HEK293 (cell line): ENCODE measurements around the gene VWA3B.

ENCODE experiments used
- CTCF ChIA-PET: fragments of 350-600 bp; formaldehyde crosslinking; extraction: SDS; loops from one replicate; lab custom pipeline; 2021; ENCODE audit warnings: antibody characterized with exemption; lab: Yijun Ruan, JAX
- POLR2A ChIA-PET: fragments of 300-600 bp; formaldehyde crosslinking; extraction: SDS; loops from one replicate; lab custom pipeline; 2020; ENCODE audit warnings: antibody characterized with exemption, inconsistent platforms; lab: Yijun Ruan, JAX
- H3K27ac ChIP-seq: fragments of 200-500 bp; sonication (Bioruptor generic); 2 replicates; pipeline ENCODE4 v1.5.1; 2014; ENCODE audit warnings: low read depth, low read length, control low read depth, inconsistent platforms; ENCODE audit errors: extremely low read depth
- H3K36me3 ChIP-seq, 2 experiments: fragments of 200-500 bp in 1 of 2; sonication (Bioruptor generic) in 1 of 2; 1 replicate in 1 of 2; 2 replicates in 1 of 2; pipeline ENCODE4 v1.5.1; 2014 to 2017; ENCODE audit warnings: inconsistent platforms in 2 of 2, low read length in 2 of 2; ENCODE audit not compliant: control insufficient read depth in 2 of 2, insufficient read depth in 1 of 2
- H3K4me1 ChIP-seq: fragments of 200-500 bp; sonication (Bioruptor generic); 2 replicates; pipeline ENCODE4 v1.5.1; 2014; ENCODE audit warnings: mild to moderate bottlenecking, low read length, inconsistent platforms; ENCODE audit not compliant: control insufficient read depth, insufficient read depth
- H3K4me3 ChIP-seq: 2 replicates; pipeline ENCODE4 v1.5.1; 2011; ENCODE audit warnings: low read depth, mild to moderate bottlenecking, control low read depth, low read length, moderate library complexity
- H3K9me3 ChIP-seq: fragments of 200-500 bp; sonication (Bioruptor generic); 2 replicates; pipeline ENCODE4 v1.5.1; 2014; ENCODE audit warnings: low read depth, low read length, inconsistent platforms; ENCODE audit not compliant: control insufficient read depth, insufficient read depth
- IKZF3 ChIP-seq: fragments of 450-650 bp; IDR thresholded peaks from 2 replicates; pipeline ENCODE4 v1.5.0; 2018; ENCODE audit warnings: missing biosample characterization, mild to moderate bottlenecking, missing genetic modification characterization, moderate library complexity
- INSM2 ChIP-seq: fragments of 450-650 bp; formaldehyde crosslinking; IDR thresholded peaks from 2 replicates; pipeline ENCODE4 v1.5.1; 2016; ENCODE audit warnings: missing biosample characterization, missing genetic modification characterization
- KLF1 ChIP-seq: fragments of 450-650 bp; formaldehyde crosslinking; IDR thresholded peaks from 2 replicates; pipeline ENCODE4 v1.5.1; 2016; ENCODE audit warnings: missing biosample characterization, missing genetic modification characterization
- PRDM10 ChIP-seq: fragments of 450-650 bp; formaldehyde crosslinking; IDR thresholded peaks from 2 replicates; pipeline ENCODE4 v1.5.1; 2016; ENCODE audit warnings: missing biosample characterization, missing genetic modification characterization
- REPIN1 ChIP-seq: fragments of 450-650 bp; formaldehyde crosslinking; IDR thresholded peaks from 2 replicates; pipeline ENCODE4 v1.5.1; 2017; ENCODE audit warnings: missing biosample characterization, missing genetic modification characterization, low read depth
- SCRT1 ChIP-seq: fragments of 450-650 bp; formaldehyde crosslinking; IDR thresholded peaks from 2 replicates; pipeline ENCODE4 v1.5.1; 2016; ENCODE audit warnings: missing biosample characterization, missing genetic modification characterization, borderline replicate concordance
- SETDB1 ChIP-seq: IDR thresholded peaks from one replicate; pipeline ENCODE4 v1.6.1; 2017; ENCODE audit warnings: mild to moderate bottlenecking, low read length, moderate library complexity, mixed read lengths; ENCODE audit not compliant: insufficient read length
- WT1 ChIP-seq: fragments of 450-650 bp; formaldehyde crosslinking; IDR thresholded peaks from 2 replicates; pipeline ENCODE4 v1.5.1; 2016; ENCODE audit warnings: missing biosample characterization, missing genetic modification characterization
- ZNF140 ChIP-seq: fragments of 450-650 bp; formaldehyde crosslinking; IDR thresholded peaks from 2 replicates; pipeline ENCODE4 v1.5.1; 2016; ENCODE audit warnings: missing biosample characterization, missing genetic modification characterization
- ZNF16 ChIP-seq: fragments of 450-650 bp; formaldehyde crosslinking; IDR thresholded peaks from 2 replicates; pipeline ENCODE4 v1.5.1; 2016; ENCODE audit warnings: low read depth, missing biosample characterization, missing genetic modification characterization
- ZNF169 ChIP-seq: fragments of 450-650 bp; formaldehyde crosslinking; IDR thresholded peaks from 2 replicates; pipeline ENCODE4 v1.5.1; 2016; ENCODE audit warnings: missing biosample characterization, missing genetic modification characterization
- ZNF175 ChIP-seq: fragments of 450-650 bp; formaldehyde crosslinking; IDR thresholded peaks from 2 replicates; pipeline ENCODE4 v1.5.1; 2016; ENCODE audit warnings: missing biosample characterization, missing genetic modification characterization
- ZNF18 ChIP-seq: fragments of 450-650 bp; formaldehyde crosslinking; IDR thresholded peaks from 2 replicates; pipeline ENCODE4 v1.5.1; 2016; ENCODE audit warnings: missing biosample characterization, missing genetic modification characterization
- ZNF2 ChIP-seq: fragments of 450-650 bp; formaldehyde crosslinking; IDR thresholded peaks from 2 replicates; pipeline ENCODE4 v1.5.1; 2016; ENCODE audit warnings: missing biosample characterization, missing genetic modification characterization
- ZNF214 ChIP-seq: fragments of 450-650 bp; formaldehyde crosslinking; IDR thresholded peaks from 2 replicates; pipeline ENCODE4 v1.5.1; 2017; ENCODE audit warnings: missing biosample characterization, mild to moderate bottlenecking, missing genetic modification characterization, borderline replicate concordance
- ZNF221 ChIP-seq: fragments of 450-650 bp; formaldehyde crosslinking; IDR thresholded peaks from 2 replicates; pipeline ENCODE4 v1.5.1; 2017; ENCODE audit warnings: missing biosample characterization, missing genetic modification characterization, borderline replicate concordance
- ZNF24 ChIP-seq: fragments of 450-650 bp; formaldehyde crosslinking; IDR thresholded peaks from 2 replicates; pipeline ENCODE4 v1.5.1; 2016; ENCODE audit warnings: missing biosample characterization, missing genetic modification characterization
- ZNF274 ChIP-seq, 2 experiments: fragments of 200-500 bp in 1 of 2; fragments of 450-650 bp in 1 of 2; sonication (Bioruptor generic) in 1 of 2; formaldehyde crosslinking in 1 of 2; IDR thresholded peaks; 2 replicates each; pipeline versions ENCODE4 v1.5.1 to v1.6.1; 2014 to 2016; ENCODE audit warnings: borderline replicate concordance in 1 of 2, inconsistent platforms in 1 of 2, low read length in 1 of 2, missing biosample characterization in 1 of 2, missing genetic modification characterization in 1 of 2
- ZNF398 ChIP-seq: fragments of 450-650 bp; formaldehyde crosslinking; IDR thresholded peaks from 2 replicates; pipeline ENCODE4 v1.5.1; 2017; ENCODE audit warnings: missing biosample characterization, missing genetic modification characterization
- ZNF404 ChIP-seq: fragments of 450-650 bp; formaldehyde crosslinking; IDR thresholded peaks from 2 replicates; pipeline ENCODE4 v1.5.1; 2017; ENCODE audit warnings: missing biosample characterization, missing genetic modification characterization
- ZNF433 ChIP-seq: fragments of 450-650 bp; formaldehyde crosslinking; IDR thresholded peaks from 2 replicates; pipeline ENCODE4 v1.5.1; 2016; ENCODE audit warnings: missing biosample characterization, missing genetic modification characterization, low read depth
- ZNF473 ChIP-seq: fragments of 450-650 bp; formaldehyde crosslinking; IDR thresholded peaks from 2 replicates; pipeline ENCODE4 v1.5.1; 2017; ENCODE audit warnings: missing biosample characterization, missing genetic modification characterization
- ZNF488 ChIP-seq: fragments of 450-650 bp; formaldehyde crosslinking; IDR thresholded peaks from 2 replicates; pipeline ENCODE4 v1.5.1; 2016; ENCODE audit warnings: missing biosample characterization, missing genetic modification characterization
- ZNF555 ChIP-seq: fragments of 450-650 bp; formaldehyde crosslinking; conservative IDR thresholded peaks from 2 replicates; pipeline ENCODE4 v1.5.1; 2017; ENCODE audit warnings: missing biosample characterization, mild to moderate bottlenecking, missing genetic modification characterization, inconsistent platforms
- ZNF626 ChIP-seq: fragments of 450-650 bp; sonication (Bioruptor Pico); formaldehyde crosslinking; IDR thresholded peaks from 2 replicates; pipeline ENCODE4 v1.5.1; 2018; ENCODE audit warnings: missing biosample characterization, missing genetic modification characterization, inconsistent platforms
- ZSCAN4 ChIP-seq: fragments of 450-650 bp; formaldehyde crosslinking; IDR thresholded peaks from 2 replicates; pipeline ENCODE4 v1.5.1; 2017; ENCODE audit warnings: missing biosample characterization, missing genetic modification characterization

Gene VWA3B

GRCh38 chr2:98088261-98088660, 1.3 kb downstream of the VWA3B start:
- Histone ChIP-seq H3K36me3 (no peaks in the 10 kb centered on the region), H3K9me3 (no peaks in the 10 kb centered on the region), H3K4me1 (no peaks in the 10 kb centered on the region), H3K4me3 (no peak overlapping the region), H3K27ac (no peak overlapping the region)
- CTCF ChIA-PET, result no interaction called here
- TF ChIP-seq ZNF221 (no peak), ZSCAN4 (no peak), ZNF214 (tag by site-specific recombination) (no peak), ZNF433 (tag by site-specific recombination) (no peak), WT1 (no peak), ZNF175 (no peak), ZNF555 (tag by site-specific recombination) (no peak), ZNF140 (tag by site-specific recombination) (no peak), ZNF169 (no peak), SETDB1 (no peak), ZNF16 (tag by site-specific recombination) (no peak), REPIN1 (tag by site-specific recombination) (no peak), SCRT1 (tag by site-specific recombination) (no peak), PRDM10 (tag by site-specific recombination) (no peak), ZNF626 (no peak), KLF1 (tag by site-specific recombination) (no peak), ZNF2 (no peak), ZNF274 (IDR thresholded peaks at IDR 0.05; ENCODE audit: low read length) (no peak), ZNF274 (tag by site-specific recombination; IDR thresholded peaks at IDR 0.05; ENCODE audit: borderline replicate concordance) (no peak), ZNF24 (no peak), ZNF488 (tag by site-specific recombination) (no peak)
- POLR2A ChIA-PET, result no interaction called here

- Histone ChIP-seq H3K4me1 (no peaks in the 10 kb centered on the region), H3K9me3 (no peaks in the 10 kb centered on the region), H3K27ac (no peak overlapping the region), H3K4me3 (no peak overlapping the region), H3K36me3 (no peaks in the 10 kb centered on the region)
- ChIA-PET CTCF (no interaction called here), POLR2A (no interaction called here)
- no peak for TF ChIP-seq ZNF404
- TF ChIP-seq ZNF473 (tag by site-specific recombination), result no peak
- no peak for TF ChIP-seq ZNF18 (tag by site-specific recombination)
- TF ChIP-seq INSM2, result no peak
- no peak for TF ChIP-seq IKZF3
- no peak for TF ChIP-seq ZNF175
- TF ChIP-seq ZNF398 (tag by site-specific recombination), result no peak
Measured at GRCh38 chr2:98089941-98090340, 3.0 kb downstream of the VWA3B start.
